Measurements from ENCODE around the gene ALOXE3.

Gene ALOXE3

GRCh38 chr17:8068736-8069586 is 49.4 kb downstream of the ALOXE3 start:
- TF ChIP-seq ZBTB7A (IDR thresholded peaks at IDR 0.05; ENCODE audit: low read depth) (no peak), TEAD4 (IDR thresholded peaks at IDR 0.05) (no peak), EGR1 (IDR thresholded peaks at IDR 0.05) (no peak), FOXM1 (IDR thresholded peaks at IDR 0.05; ENCODE audit: borderline replicate concordance, low read depth) (no peak), EP300 (IDR thresholded peaks at IDR 0.05; ENCODE audit: borderline replicate concordance) (no peak), YY1 (IDR thresholded peaks at IDR 0.05; ENCODE audit: low read depth) (no peak), TAF1 (IDR thresholded peaks at IDR 0.05; ENCODE audit: low read depth) (no peak), USF1 (IDR thresholded peaks at IDR 0.05) (no peak), TCF12 (IDR thresholded peaks at IDR 0.05; ENCODE audit: low read depth) (no peak), CREB1 (IDR thresholded peaks at IDR 0.05; ENCODE audit: low read depth) (no peak), RAD21 (IDR thresholded peaks at IDR 0.05; ENCODE audit: low read depth) (no peak), CEBPB (IDR thresholded peaks at IDR 0.05) (no peak), REST (IDR thresholded peaks at IDR 0.05; ENCODE audit: low read depth) (no peak), NFIC (IDR thresholded peaks at IDR 0.05) (no peak), MAX (IDR thresholded peaks at IDR 0.05) (no peak)

- TF ChIP-seq TCF12 (IDR thresholded peaks at IDR 0.05; ENCODE audit: low read depth), result no peak
- no peak for TF ChIP-seq EGR1 (IDR thresholded peaks at IDR 0.05)
- no peak for TF ChIP-seq ZBTB7A (IDR thresholded peaks at IDR 0.05; ENCODE audit: low read depth)
- TF ChIP-seq EP300 (IDR thresholded peaks at IDR 0.05; ENCODE audit: borderline replicate concordance), result no peak
- no peak for TF ChIP-seq MAX (IDR thresholded peaks at IDR 0.05)
- no peak for TF ChIP-seq TAF1 (IDR thresholded peaks at IDR 0.05; ENCODE audit: low read depth)
- TF ChIP-seq RAD21 (IDR thresholded peaks at IDR 0.05; ENCODE audit: low read depth), result no peak
- no peak for TF ChIP-seq YY1 (IDR thresholded peaks at IDR 0.05; ENCODE audit: low read depth)
- TF ChIP-seq TEAD4 (IDR thresholded peaks at IDR 0.05), result no peak
- no peak for TF ChIP-seq USF1 (IDR thresholded peaks at IDR 0.05)
- TF ChIP-seq FOXM1 (IDR thresholded peaks at IDR 0.05; ENCODE audit: borderline replicate concordance, low read depth), result no peak
- no peak for TF ChIP-seq NFIC (IDR thresholded peaks at IDR 0.05)
- TF ChIP-seq CREB1 (IDR thresholded peaks at IDR 0.05; ENCODE audit: low read depth), result no peak
Observed at GRCh38 chr17:8067806-8068205, 50.5 kb downstream of the ALOXE3 start.

- TF ChIP-seq MAX (IDR thresholded peaks at IDR 0.05) (no peak), NFIC (IDR thresholded peaks at IDR 0.05) (no peak), CEBPB (IDR thresholded peaks at IDR 0.05) (no peak), FOXM1 (IDR thresholded peaks at IDR 0.05; ENCODE audit: borderline replicate concordance, low read depth) (no peak)
Observed at GRCh38 chr17:8066841-8067775, 51.2 kb downstream of the ALOXE3 start.

- TF ChIP-seq MAX (IDR thresholded peaks at IDR 0.05) (no peak), TAF1 (IDR thresholded peaks at IDR 0.05; ENCODE audit: low read depth) (no peak), EP300 (IDR thresholded peaks at IDR 0.05; ENCODE audit: borderline replicate concordance) (no peak), TEAD4 (IDR thresholded peaks at IDR 0.05) (no peak), REST (IDR thresholded peaks at IDR 0.05; ENCODE audit: low read depth) (no peak), ZBTB7A (IDR thresholded peaks at IDR 0.05; ENCODE audit: low read depth) (no peak)
Observed at GRCh38 chr17:8064561-8065019, 53.7 kb downstream of the ALOXE3 start.
